Mucosa of descending colon (tissue), 3 donors: ENCODE results near the gene SLC1A3. TPM values are rescaled to one million over a fixed set of nuclear protein-coding genes. Genes with fewer than 3 reads are reported as not detected.
A peak's percentile ranks its signal among the peaks of the same experiment; 100 is the strongest.

Source experiments
- ATAC-seq: fragments of 200-7000 bp; cut with Tn5 transposase; one replicate; pipeline ENCODE4 v1.9.1; 2020; ENCODE audit warnings: mild to moderate bottlenecking, moderate library complexity
- DNase-seq, 3 donors: peaks; one replicate each; pipeline ENCODE4 v3.0.0-alpha.2; 2020
- H3K36me3 ChIP-seq: fragments of 200-600 bp; one replicate; pipeline ENCODE4 v1.8.0; 2021; ENCODE audit warnings: low read depth, mild to moderate bottlenecking
- H3K4me1 ChIP-seq: fragments of 200-600 bp; one replicate; pipeline ENCODE4 v1.8.0; 2021; ENCODE audit warnings: low read depth, mild to moderate bottlenecking
- H3K4me3 ChIP-seq: fragments of 200-600 bp; one replicate; pipeline ENCODE4 v1.8.0; 2021; ENCODE audit warnings: mild to moderate bottlenecking
- H3K9me3 ChIP-seq: fragments of 200-600 bp; one replicate; pipeline ENCODE4 v1.8.0; 2021; ENCODE audit warnings: mild to moderate bottlenecking
- intact Hi-C, 2 donors: fragments of 100-400 bp; cut with DNase I in 1 of 2; cut with micrococcal nuclease in 1 of 2; formaldehyde crosslinking; loops; one replicate each; pipeline versions ENCODE4 v1.11.0 to v1.11.1; 2022; cut with DNase I, micrococcal nuclease
- total RNA-seq, 3 donors: library from RNA; stranded (reverse); fragmentation: NEBNext Ultra II Directional in 2 of 3; extraction: Animal tissue kit (Norgen Biotek cat#: 25700) in 2 of 3; gene quantifications; one replicate each; pipeline versions ENCODE4 v1.2.1 to v1.2.4, GENCODE V29; 2021 to 2023
- TF ChIP-seq, protein P1 (sequence below): fragments of 200-600 bp; IDR thresholded peaks from one replicate; pipeline ENCODE4 v1.8.0; 2022; ENCODE audit warnings: antibody characterized with exemption, mild to moderate bottlenecking
- donor health status: DM: no; HTN: no; CAD: no; lungs with moderate emphysema.
- donor health status: DM: no; HTN: no; CAD: no.
- donor health status: DM: no; HTN: yes; CAD: no.

The SLC1A3 gene
- total RNA-seq, 3 donors from 2014 or later: 0.67 to 10.2 (median 7.9) TPM

DNA sequence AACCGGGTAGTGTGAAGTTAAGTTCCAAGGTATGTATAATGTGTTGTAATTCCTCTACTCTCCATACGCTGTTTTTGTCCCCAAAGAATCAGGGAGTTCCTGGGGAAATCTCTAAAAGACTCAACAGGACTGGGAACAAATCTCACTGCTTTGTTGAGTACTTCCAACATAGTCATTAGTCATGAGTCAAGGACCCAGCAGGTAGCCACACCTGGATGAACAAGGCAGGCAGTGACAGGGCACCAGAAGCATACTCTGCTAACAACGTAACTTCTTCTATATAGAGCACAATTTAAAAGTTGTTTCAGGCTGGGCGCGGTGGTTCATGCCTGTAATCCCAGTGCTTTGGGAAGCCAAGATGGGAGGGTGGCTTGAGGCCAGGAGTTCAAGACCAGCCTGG is 126.8 kb downstream of the SLC1A3 start:
- DNase-seq: no peak
- Histone ChIP-seq H3K4me3 (no peak overlapping the region), H3K4me1 (no peaks in the 10 kb centered on the region), H3K36me3 (no peaks in the 10 kb centered on the region), H3K9me3 (no peaks in the 10 kb centered on the region)
- no peak for ATAC-seq
- intact Hi-C loops: no loop called here
- TF ChIP-seq, protein P1, sequence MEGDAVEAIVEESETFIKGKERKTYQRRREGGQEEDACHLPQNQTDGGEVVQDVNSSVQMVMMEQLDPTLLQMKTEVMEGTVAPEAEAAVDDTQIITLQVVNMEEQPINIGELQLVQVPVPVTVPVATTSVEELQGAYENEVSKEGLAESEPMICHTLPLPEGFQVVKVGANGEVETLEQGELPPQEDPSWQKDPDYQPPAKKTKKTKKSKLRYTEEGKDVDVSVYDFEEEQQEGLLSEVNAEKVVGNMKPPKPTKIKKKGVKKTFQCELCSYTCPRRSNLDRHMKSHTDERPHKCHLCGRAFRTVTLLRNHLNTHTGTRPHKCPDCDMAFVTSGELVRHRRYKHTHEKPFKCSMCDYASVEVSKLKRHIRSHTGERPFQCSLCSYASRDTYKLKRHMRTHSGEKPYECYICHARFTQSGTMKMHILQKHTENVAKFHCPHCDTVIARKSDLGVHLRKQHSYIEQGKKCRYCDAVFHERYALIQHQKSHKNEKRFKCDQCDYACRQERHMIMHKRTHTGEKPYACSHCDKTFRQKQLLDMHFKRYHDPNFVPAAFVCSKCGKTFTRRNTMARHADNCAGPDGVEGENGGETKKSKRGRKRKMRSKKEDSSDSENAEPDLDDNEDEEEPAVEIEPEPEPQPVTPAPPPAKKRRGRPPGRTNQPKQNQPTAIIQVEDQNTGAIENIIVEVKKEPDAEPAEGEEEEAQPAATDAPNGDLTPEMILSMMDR: no peak

DNA sequence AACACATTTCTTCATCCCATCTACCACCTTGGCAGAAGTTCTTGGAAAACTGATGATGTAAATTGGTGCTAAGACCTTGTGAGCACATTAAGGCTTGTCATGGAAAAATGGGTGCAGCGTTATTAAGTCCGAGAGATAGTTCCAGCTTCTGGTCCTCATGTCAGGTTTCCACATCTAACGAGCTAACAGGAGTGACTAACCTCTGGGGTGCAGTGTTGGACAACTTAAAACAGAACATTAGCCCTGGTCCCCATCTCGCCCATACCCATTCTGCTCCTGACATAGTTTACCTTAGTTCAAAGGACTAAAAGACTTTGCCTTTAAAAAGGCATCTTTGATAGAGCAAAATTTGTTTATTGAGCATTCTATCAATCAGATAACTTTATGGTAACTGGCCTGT is 128.0 kb downstream of the SLC1A3 start:
- H3K36me3 ChIP-seq: no peaks in the 10 kb centered on the region
- H3K4me3 ChIP-seq: no peak overlapping the region
- TF ChIP-seq, protein P1: no peak
- ATAC-seq: peak; percentile 38
- no peaks in the 10 kb centered on the region for H3K4me1 ChIP-seq
- intact Hi-C loops: no loop called here
- no peaks in the 10 kb centered on the region for H3K9me3 ChIP-seq
- DNase-seq: peak in 1 of 3 donors; percentile 33

DNA sequence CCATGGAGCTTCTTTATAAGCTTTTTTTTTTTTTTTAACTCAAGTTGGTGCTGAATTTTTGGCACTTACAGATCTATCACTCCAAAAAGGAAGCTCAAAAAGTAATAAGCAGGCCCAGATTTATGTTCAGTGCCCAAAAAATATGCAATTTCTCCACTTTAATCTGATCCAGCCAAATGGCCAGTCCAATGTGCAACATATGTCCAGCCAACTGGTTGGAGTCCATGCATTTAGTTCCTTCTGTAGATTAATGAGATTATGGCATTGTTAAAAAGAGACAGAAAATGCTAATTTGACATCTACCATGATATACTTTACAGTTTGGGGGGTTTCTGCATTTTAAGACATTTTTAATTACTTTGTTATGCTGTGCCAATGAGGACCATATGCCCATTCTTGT is 129.5 kb downstream of the SLC1A3 start:
- intact Hi-C loops: no loop called here
- TF ChIP-seq, protein P1: no peak
- Histone ChIP-seq H3K4me3 (no peak overlapping the region), H3K9me3 (no peaks in the 10 kb centered on the region), H3K4me1 (peaks cover 8% of the 10 kb centered on the region), H3K36me3 (no peaks in the 10 kb centered on the region)
- ATAC-seq: no peak
- DNase-seq: no peak
